ENCODE data around the gene PPP1R13B.

- no peak for TF ChIP-seq CTCF (IDR thresholded peaks at IDR 0.05)
- TF ChIP-seq POLR2A (IDR thresholded peaks at IDR 0.05), result no peak
Observed at GRCh38 chr14:103845327-103845726, 2.0 kb downstream of the PPP1R13B start.
